Measurements from ENCODE around the gene CHRNA4.

Gene CHRNA4
- 0 reads per million in 2 donors for total RNA-seq

- DNase-seq, result no peak
Observed at GRCh38 chr20:63360850-63361518, at the start of gene CHRNA4. Gene CHRNA4, minus strand, starts transcription at chr20:63361349. Its CDS starts 184 bp downstream, at chr20:63361165.

GRCh38 chr20:63409834-63410435 lies 48.8 kb upstream of the CHRNA4 start:
- DNase-seq, result no peak

- DNase-seq, result no peak
Observed at GRCh38 chr20:63409066-63409833, 48.1 kb upstream of the CHRNA4 start.

GRCh38 chr20:63408684-63409046 lies 47.5 kb upstream of the CHRNA4 start:
- DNase-seq, result no peak

- DNase-seq, result no peak
Observed at GRCh38 chr20:63407928-63408683, 47.0 kb upstream of the CHRNA4 start.

- no peak for DNase-seq
Observed at GRCh38 chr20:63406617-63407245, 45.6 kb upstream of the CHRNA4 start.

GRCh38 chr20:63406011-63406410 lies 44.9 kb upstream of the CHRNA4 start:
- no peak for DNase-seq

GRCh38 chr20:63405102-63405730 lies 44.1 kb upstream of the CHRNA4 start:
- no peak for DNase-seq

GRCh38 chr20:63404129-63405085 lies 43.3 kb upstream of the CHRNA4 start:
- no peak for DNase-seq

- no peak for DNase-seq
Observed at GRCh38 chr20:63403403-63404105, 42.4 kb upstream of the CHRNA4 start.

- no peak for DNase-seq
Observed at GRCh38 chr20:63402860-63403220, 41.7 kb upstream of the CHRNA4 start.

GRCh38 chr20:63402181-63402859 lies 41.2 kb upstream of the CHRNA4 start:
- no peak for DNase-seq

GRCh38 chr20:63401384-63402110 lies 40.4 kb upstream of the CHRNA4 start:
- no peak for DNase-seq

GRCh38 chr20:63400486-63401210 lies 39.5 kb upstream of the CHRNA4 start:
- no peak for DNase-seq

GRCh38 chr20:63399596-63400375 lies 38.6 kb upstream of the CHRNA4 start:
- DNase-seq, result no peak

- DNase-seq, result no peak
Observed at GRCh38 chr20:63398744-63399514, 37.8 kb upstream of the CHRNA4 start.

Data from T-helper 9 cell (primary cell).